HG03175 (cell line): ENCODE measurements around the gene CDKN1C.

ENCODE experiments used
- ATAC-seq: cut with Tn5 transposase; IDR thresholded peaks from one replicate; pipeline ENCODE4 v1.9.1; 2021; ENCODE audit warnings: mild to moderate bottlenecking, moderate library complexity; ENCODE audit not compliant: unreplicated experiment

The CDKN1C gene

GRCh38 chr11:2923446-2924375 is 38.1 kb upstream of the CDKN1C start:
- no peak for ATAC-seq

- ATAC-seq, result no peak
Observed at GRCh38 chr11:2922655-2923054, 37.1 kb upstream of the CDKN1C start.

- no peak for ATAC-seq
Observed at GRCh38 chr11:2921742-2922493, 36.3 kb upstream of the CDKN1C start.

- ATAC-seq, result no peak
Observed at GRCh38 chr11:2921261-2921660, 35.7 kb upstream of the CDKN1C start.

GRCh38 chr11:2920343-2920742 is 34.8 kb upstream of the CDKN1C start:
- ATAC-seq, result no peak

- ATAC-seq, result no peak
Observed at GRCh38 chr11:2919837-2920236, 34.3 kb upstream of the CDKN1C start.

- ATAC-seq, result no peak
Observed at GRCh38 chr11:2919188-2919587, 33.6 kb upstream of the CDKN1C start.

GRCh38 chr11:2917842-2918490 is 32.4 kb upstream of the CDKN1C start:
- no peak for ATAC-seq

- ATAC-seq, result no peak
Observed at GRCh38 chr11:2916892-2917645, 31.5 kb upstream of the CDKN1C start.

- ATAC-seq, result no peak
Observed at GRCh38 chr11:2916114-2916891, 30.7 kb upstream of the CDKN1C start.

GRCh38 chr11:2915473-2915872 is 29.9 kb upstream of the CDKN1C start:
- ATAC-seq, result no peak

GRCh38 chr11:2914455-2915195 is 29.1 kb upstream of the CDKN1C start:
- no peak for ATAC-seq

GRCh38 chr11:2913776-2914175 is 28.2 kb upstream of the CDKN1C start:
- no peak for ATAC-seq

- ATAC-seq, result no peak
Observed at GRCh38 chr11:2913019-2913431, 27.4 kb upstream of the CDKN1C start.

- no peak for ATAC-seq
Observed at GRCh38 chr11:2912498-2912897, 26.9 kb upstream of the CDKN1C start.

- no peak for ATAC-seq
Observed at GRCh38 chr11:2911785-2912391, 26.3 kb upstream of the CDKN1C start.

GRCh38 chr11:2911088-2911784 is 25.7 kb upstream of the CDKN1C start:
- no peak for ATAC-seq

GRCh38 chr11:2910401-2910955 is 24.9 kb upstream of the CDKN1C start:
- ATAC-seq, result no peak
